Inferior parietal cortex (tissue), 1 donor: ENCODE results near the gene OST4.

Source experiments
- DNase-seq: peaks from one replicate; pipeline ENCODE4 v3.0.0-alpha.2; 2016; ENCODE audit errors: extremely low spot score

Gene OST4

GRCh38 chr2:27093430-27094352 lies 22.2 kb upstream of the OST4 start:
- DNase-seq: no peak

DNA sequence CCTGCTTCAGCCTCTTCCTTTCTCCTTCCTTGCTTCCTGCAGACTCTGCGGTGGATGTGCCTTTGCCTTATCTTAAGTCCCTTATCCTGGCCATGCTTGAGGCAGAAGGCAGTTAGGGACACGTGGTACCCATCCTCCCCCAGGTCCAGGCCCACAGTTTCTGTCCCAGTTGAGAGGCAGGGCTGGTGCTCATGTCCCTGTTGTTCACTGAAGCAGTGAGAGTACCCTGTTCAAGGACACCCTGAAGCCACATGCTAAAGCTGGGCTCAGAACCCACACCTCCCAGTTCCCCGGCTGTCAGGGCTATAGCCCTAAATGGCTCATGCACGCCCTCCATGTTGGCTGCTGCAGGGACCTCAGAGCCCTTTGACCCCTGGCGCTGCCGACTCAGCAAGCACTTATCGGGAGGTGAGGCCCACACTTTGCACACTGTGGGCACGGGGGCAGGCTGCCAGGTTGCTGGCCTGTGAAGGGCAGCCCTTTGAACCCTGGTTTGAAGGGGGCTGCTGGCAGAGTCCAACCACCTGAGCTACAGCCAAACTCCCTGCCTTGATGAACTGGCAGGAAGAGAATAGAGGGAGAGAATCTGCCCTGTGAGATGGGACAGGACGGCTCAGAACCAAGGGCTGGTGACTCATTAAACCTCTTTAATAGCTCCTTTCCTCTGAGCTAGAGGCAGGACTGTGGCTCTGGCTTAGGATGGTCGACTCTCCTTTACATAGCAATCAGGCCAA lies 21.4 kb upstream of the OST4 start:
- DNase-seq: no peak

DNA sequence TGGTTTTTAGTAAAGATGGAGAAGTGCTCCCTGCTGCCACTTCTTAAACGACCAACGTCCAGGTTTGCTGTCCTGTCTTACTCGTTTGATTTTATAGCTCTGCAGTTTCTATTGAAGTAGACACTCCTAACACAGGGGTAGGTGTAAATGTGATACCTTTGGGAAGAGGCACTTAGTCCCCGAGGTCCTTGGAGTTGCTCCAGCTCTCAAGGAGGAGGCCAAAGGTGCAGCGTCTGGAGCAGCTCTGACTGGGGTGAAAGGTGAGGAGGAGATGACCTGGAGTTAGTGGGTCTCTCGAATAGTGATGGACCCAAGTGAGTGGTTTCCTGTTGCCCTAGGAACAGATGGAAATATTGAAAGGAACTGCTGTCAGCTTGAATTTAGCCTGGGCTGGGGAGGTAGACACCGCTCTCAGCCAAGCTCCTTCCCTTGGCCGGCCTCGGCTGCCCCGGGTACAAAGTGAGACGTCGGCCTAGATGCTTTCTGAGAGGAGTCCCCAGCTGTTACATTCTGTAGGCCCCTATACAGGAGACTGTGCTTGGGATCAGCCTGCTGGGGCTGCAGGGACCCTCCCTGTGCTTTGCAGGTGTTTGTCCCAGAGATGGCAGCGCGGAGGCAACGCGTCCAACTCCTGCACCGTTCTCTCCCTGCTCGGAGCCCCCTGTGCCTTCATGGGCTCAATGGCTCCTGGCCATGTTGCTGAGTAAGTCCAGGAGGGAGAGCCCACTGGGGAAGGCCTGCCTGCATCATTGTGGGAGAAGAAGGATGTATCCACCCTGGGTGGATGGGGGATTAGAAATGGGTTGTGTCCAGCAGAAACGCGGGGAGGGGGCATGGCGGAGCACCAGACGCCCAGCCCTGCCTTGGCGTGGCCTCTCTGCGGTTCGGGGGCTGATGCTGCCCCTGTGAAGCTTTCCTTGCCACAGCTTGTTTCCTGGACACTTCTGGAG lies 20.6 kb upstream of the OST4 start:
- DNase-seq: no peak

GRCh38 chr2:27089111-27089954 lies 17.9 kb upstream of the OST4 start:
- DNase-seq: no peak

GRCh38 chr2:27088634-27089033 lies 17.2 kb upstream of the OST4 start:
- DNase-seq: no peak

DNA sequence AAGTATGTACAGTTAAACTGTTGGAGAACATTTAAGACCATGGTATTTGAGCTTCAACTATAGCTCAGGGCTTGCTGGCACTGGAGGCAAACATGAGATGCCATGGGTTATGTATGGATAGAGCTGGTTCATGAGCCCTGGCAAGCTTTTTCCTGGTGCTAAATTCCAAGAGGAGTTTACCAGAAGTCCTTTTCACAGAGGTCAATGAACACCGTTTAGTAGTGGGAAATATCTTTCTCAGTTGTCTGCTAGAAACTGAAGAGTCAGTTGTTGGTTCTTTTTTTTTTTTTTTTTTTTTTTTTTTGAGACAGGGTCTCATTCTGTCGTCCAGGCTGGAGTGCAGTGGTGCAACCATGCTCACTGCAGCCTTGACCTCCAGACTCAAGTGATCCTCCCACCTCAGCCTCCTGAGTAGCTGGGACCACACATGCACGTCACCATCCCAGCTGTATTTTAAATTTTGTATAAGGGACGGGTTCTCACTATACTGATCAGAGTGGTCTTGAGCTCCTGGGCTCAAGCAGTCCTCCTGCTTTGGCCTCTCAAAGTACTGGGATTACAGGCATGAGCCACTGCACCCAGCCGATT lies 16.5 kb upstream of the OST4 start:
- no peak for DNase-seq

GRCh38 chr2:27086724-27087593 lies 15.5 kb upstream of the OST4 start, which contains the start of gene KHK:
TSS of gene KHK (plus strand) at chr2:27086772. CDS start at chr2:27087260, 488 bp downstream.
- DNase-seq: no peak

GRCh38 chr2:27086090-27086723 lies 14.8 kb upstream of the OST4 start:
- DNase-seq: peak; percentile 94

DNA sequence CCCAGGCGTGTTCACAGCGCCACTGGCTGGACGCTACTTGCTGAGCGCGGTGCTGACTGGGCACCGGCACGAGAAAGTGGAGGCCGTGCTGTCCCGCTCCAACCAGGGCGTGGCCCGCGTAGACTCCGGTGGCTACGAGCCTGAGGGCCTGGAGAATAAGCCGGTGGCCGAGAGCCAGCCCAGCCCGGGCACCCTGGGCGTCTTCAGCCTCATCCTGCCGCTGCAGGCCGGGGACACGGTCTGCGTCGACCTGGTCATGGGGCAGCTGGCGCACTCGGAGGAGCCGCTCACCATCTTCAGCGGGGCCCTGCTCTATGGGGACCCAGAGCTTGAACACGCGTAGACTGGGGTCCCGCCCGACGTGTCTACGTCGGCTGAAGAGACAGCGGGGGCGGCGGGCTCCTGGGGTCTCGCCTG lies 14.2 kb upstream of the OST4 start:
- DNase-seq: peak; percentile 55

DNA sequence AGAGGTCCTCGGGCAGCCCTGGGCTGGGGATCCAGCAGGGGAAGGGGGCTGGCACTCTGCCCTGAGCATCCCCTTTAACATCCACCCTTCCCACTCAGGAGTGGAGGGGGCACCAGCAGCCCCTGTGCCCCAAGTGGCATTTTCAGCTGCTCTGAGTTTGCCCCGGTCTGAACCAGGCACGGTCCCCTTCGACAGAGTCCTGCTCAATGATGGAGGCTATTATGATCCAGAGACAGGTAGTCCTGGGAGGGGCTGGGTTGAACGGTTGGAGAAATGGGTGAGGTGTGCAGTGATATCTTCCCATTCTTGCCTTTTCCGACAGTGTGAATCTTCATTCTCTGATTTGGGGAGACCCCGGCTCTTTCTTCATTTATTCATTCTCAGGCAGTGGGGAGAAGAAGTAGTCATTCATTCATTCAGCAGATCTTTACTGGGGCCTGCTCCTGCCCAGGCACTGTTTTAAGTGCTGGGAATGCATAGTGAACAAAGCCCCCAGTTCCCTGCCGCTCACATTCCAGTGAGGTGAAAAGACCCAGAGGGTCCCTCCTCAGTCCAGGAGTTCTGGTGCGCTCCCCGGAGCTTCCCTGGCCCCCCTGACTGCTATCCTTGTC lies 13.7 kb upstream of the OST4 start:
- no peak for DNase-seq

DNA sequence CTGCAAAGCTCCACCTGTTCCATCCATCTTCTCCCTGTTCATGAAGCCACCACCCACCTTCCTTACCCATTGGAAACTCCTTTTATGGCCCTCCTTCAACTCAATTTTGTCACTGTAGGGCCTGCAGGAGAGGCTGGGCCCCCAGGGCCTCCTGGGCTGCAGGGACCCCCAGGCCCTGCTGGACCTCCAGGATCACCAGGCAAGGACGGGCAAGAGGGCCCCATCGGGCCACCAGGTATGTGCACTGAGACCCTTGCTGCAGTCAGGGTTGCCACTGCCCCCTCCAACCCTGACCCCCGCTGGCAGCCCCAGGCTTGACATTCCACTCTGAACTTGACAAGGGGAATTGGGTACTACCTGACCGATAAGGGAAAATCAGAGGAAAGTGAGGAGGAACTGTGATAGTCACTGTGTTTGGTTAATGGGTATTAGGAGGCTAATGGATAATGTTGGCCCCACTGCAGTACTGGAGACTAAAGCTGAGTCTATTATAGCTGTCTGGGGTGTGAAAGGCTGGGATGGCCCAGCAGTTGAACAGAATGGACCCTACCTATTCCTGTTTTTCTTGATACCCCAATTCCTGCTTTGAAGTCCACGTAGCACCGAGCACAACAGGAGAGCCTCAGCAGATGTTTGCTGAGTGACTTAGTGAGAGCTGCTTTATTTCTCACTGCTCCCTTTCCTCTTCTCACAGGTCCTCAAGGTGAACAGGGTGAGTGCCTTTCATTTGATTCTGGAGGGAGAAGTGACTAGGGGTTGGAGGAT lies 13.0 kb upstream of the OST4 start:
- no peak for DNase-seq

GRCh38 chr2:27083410-27084296 lies 12.2 kb upstream of the OST4 start:
- DNase-seq: no peak

GRCh38 chr2:27082773-27083409 lies 11.4 kb upstream of the OST4 start:
- no peak for DNase-seq

DNA sequence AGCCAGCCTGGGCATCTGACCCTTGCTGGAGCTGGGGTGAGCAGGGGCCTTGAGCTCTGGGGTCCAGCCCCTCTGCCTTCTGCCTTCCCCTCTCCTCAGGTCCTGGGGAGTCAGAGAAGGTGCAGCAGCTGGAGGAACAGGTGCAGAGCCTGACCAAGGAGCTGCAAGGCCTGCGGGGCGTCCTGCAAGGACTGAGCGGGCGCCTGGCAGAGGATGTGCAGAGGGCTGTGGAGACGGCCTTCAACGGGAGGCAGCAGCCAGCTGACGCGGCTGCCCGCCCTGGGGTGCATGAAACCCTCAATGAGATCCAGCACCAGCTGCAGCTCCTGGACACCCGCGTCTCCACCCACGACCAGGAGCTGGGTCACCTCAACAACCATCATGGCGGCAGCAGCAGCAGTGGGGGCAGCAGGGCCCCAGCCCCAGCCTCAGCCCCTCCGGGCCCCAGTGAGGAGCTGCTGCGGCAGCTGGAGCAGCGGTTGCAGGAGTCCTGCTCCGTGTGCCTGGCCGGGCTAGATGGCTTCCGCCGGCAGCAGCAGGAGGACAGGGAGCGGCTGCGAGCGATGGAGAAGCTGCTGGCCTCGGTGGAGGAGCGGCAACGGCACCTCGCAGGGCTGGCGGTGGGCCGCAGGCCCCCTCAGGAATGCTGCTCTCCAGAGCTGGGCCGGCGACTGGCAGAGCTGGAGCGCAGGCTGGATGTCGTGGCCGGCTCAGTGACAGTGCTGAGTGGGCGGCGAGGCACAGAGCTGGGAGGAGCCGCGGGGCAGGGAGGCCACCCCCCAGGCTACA lies 10.7 kb upstream of the OST4 start:
- DNase-seq: no peak

- no peak for DNase-seq
Measured at GRCh38 chr2:27080603-27080936, 9.1 kb upstream of the OST4 start.

DNA sequence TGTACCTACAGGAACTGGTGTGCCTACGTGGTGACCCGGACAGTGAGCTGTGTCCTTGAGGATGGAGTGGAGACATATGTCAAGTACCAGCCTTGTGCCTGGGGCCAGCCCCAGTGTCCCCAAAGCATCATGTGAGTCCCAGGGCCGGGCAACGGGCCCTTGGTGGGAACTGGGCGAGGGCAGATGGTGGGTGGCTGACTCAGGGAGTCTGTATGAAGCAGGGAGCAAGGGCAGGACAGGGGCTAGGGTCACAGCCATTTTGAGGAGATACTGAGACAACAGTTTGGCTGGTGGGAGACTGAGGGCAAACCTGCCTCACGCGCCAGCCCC lies 8.7 kb upstream of the OST4 start:
- DNase-seq: no peak
